Measurements from ENCODE around the gene GIT1. TPM values are rescaled to one million over a fixed set of nuclear protein-coding genes. Genes with fewer than 3 reads are reported as not detected.

GIT1 gene
- total and polyA plus RNA-seq, 2 experiments from 2014 or later, result 37.5 to 52.1 TPM

GRCh38 chr17:29577001-29577370, 12.5 kb downstream of the GIT1 start:
- H3K4me3 ChIP-seq, result no peak overlapping the region
- H3K4me1 ChIP-seq (ENCODE audit: low read depth), result peaks cover 8% of the 10 kb centered on the region
- DNase-seq (ENCODE audit: low read depth in 1 of 2, low spot score in 1 of 2), result no peak
- H3K36me3 ChIP-seq, result peaks cover 10% of the 10 kb centered on the region
- H3K27me3 ChIP-seq, result no peaks in the 10 kb centered on the region
- no peaks in the 10 kb centered on the region for H3K9me3 ChIP-seq (ENCODE audit: low read depth)
- H3K27ac ChIP-seq, result no peak overlapping the region
- TF ChIP-seq CTCF (IDR thresholded peaks at IDR 0.05; ENCODE audit: low read depth, low read length), result no peak

GRCh38 chr17:29576214-29577000, 13.0 kb downstream of the GIT1 start:
- no peak overlapping the region for H3K27ac ChIP-seq

GRCh38 chr17:29575511-29576213, 13.8 kb downstream of the GIT1 start:
- peaks cover 8% of the 10 kb centered on the region for H3K4me1 ChIP-seq (ENCODE audit: low read depth)
- H3K4me3 ChIP-seq, result no peak overlapping the region
- H3K36me3 ChIP-seq, result peaks cover 10% of the 10 kb centered on the region
- TF ChIP-seq CTCF (IDR thresholded peaks at IDR 0.05; ENCODE audit: low read depth, low read length), result no peak
- H3K27ac ChIP-seq, result no peak overlapping the region
- no peaks in the 10 kb centered on the region for H3K27me3 ChIP-seq
- DNase-seq (ENCODE audit: low read depth in 1 of 2, low spot score in 1 of 2), result no peak
- no peaks in the 10 kb centered on the region for H3K9me3 ChIP-seq (ENCODE audit: low read depth)

More at GRCh38 chr17:29576214-29577000, 13.0 kb downstream of the GIT1 start:
- peaks cover 8% of the 10 kb centered on the region for H3K4me1 ChIP-seq (ENCODE audit: low read depth)
- no peaks in the 10 kb centered on the region for H3K27me3 ChIP-seq
- no peak for TF ChIP-seq CTCF (IDR thresholded peaks at IDR 0.05; ENCODE audit: low read depth, low read length)
- no peaks in the 10 kb centered on the region for H3K9me3 ChIP-seq (ENCODE audit: low read depth)
- no peak for DNase-seq (ENCODE audit: low read depth in 1 of 2, low spot score in 1 of 2)
- H3K4me3 ChIP-seq, result no peak overlapping the region
- H3K36me3 ChIP-seq, result peaks cover 10% of the 10 kb centered on the region

GRCh38 chr17:29574732-29575510, 14.5 kb downstream of the GIT1 start:
- Histone ChIP-seq H3K4me1 (ENCODE audit: low read depth) (peaks cover 8% of the 10 kb centered on the region), H3K4me3 (no peak overlapping the region), H3K9me3 (ENCODE audit: low read depth) (no peaks in the 10 kb centered on the region), H3K27me3 (no peaks in the 10 kb centered on the region), H3K36me3 (peaks cover 10% of the 10 kb centered on the region), H3K27ac (no peak overlapping the region)
- DNase-seq (ENCODE audit: low read depth in 1 of 2, low spot score in 1 of 2), result no peak
- no peak for TF ChIP-seq CTCF (IDR thresholded peaks at IDR 0.05; ENCODE audit: low read depth, low read length)

GRCh38 chr17:29573871-29574731, 15.3 kb downstream of the GIT1 start:
- no peaks in the 10 kb centered on the region for H3K9me3 ChIP-seq (ENCODE audit: low read depth)
- no peak for DNase-seq (ENCODE audit: low read depth in 1 of 2, low spot score in 1 of 2)
- peaks cover 13% of the 10 kb centered on the region for H3K4me1 ChIP-seq (ENCODE audit: low read depth)
- no peaks in the 10 kb centered on the region for H3K27me3 ChIP-seq
- no peak overlapping the region for H3K27ac ChIP-seq
- no peak for TF ChIP-seq CTCF (IDR thresholded peaks at IDR 0.05; ENCODE audit: low read depth, low read length)
- H3K36me3 ChIP-seq, result peaks cover 10% of the 10 kb centered on the region
- no peak overlapping the region for H3K4me3 ChIP-seq
